Type B pancreatic cell (in vitro differentiated cells): ENCODE measurements around the gene FAF1. TPM values are rescaled to one million over a fixed set of nuclear protein-coding genes. Genes with fewer than 3 reads are reported as not detected.

Source experiments
- DNase-seq: peaks from one replicate; pipeline ENCODE4 v3.0.0; 2021; ENCODE audit warnings: mixed read lengths; ENCODE audit not compliant: unreplicated experiment; ENCODE audit errors: extremely low spot score
- H3K27ac Mint-ChIP-seq: 2 replicates; pipeline ENCODE4 v1.8.0; 2021; ENCODE audit warnings: mild to moderate bottlenecking, mixed read lengths
- H3K27me3 Mint-ChIP-seq: 2 replicates; pipeline ENCODE4 v1.8.0; 2021; ENCODE audit warnings: mixed read lengths
- H3K36me3 Mint-ChIP-seq: 2 replicates; pipeline ENCODE4 v1.8.0; 2021; ENCODE audit warnings: mixed read lengths
- H3K4me1 Mint-ChIP-seq: one replicate; pipeline ENCODE4 v1.8.0; 2021; ENCODE audit warnings: mixed read lengths; ENCODE audit not compliant: unreplicated experiment
- H3K4me3 Mint-ChIP-seq: 2 replicates; pipeline ENCODE4 v1.8.0; 2021; ENCODE audit warnings: mild to moderate bottlenecking, mixed read lengths
- H3K9me3 Mint-ChIP-seq: 2 replicates; pipeline ENCODE4 v1.8.0; 2021; ENCODE audit warnings: mixed read lengths
- CTCF ChIP-seq: fragments of 200-600 bp; sonication (generic); conservative IDR thresholded peaks from 2 replicates; pipeline ENCODE4 v1.5.0; 2021; ENCODE audit warnings: antibody characterized with exemption, mild to moderate bottlenecking
- total RNA-seq: library from RNA; stranded (reverse); gene quantifications from 2 replicates; pipeline ENCODE4 v1.2.1, GENCODE V29; 2021; ENCODE audit warnings: low replicate concordance

Gene FAF1
- total RNA-seq, 1 donor from 2014 or later = 49.9 TPM

- no peak for DNase-seq
- Mint-ChIP-seq H3K27ac (no peak overlapping the region), H3K27me3 (peaks cover 89% of the 10 kb centered on the region), H3K9me3 (no peaks in the 10 kb centered on the region), H3K4me1 (peaks cover 19% of the 10 kb centered on the region), H3K4me3 (peak overlapping the region; percentile 73), H3K36me3 (no peaks in the 10 kb centered on the region)
- TF ChIP-seq CTCF = no peak
Measured at GRCh38 chr1:50416150-50416527, 543.9 kb downstream of the FAF1 start.

GRCh38 chr1:50415235-50416149 is 544.6 kb downstream of the FAF1 start:
- Mint-ChIP-seq H3K9me3 (no peaks in the 10 kb centered on the region), H3K4me1 (peaks cover 19% of the 10 kb centered on the region), H3K36me3 (no peaks in the 10 kb centered on the region), H3K27me3 (peaks cover 91% of the 10 kb centered on the region), H3K4me3 (no peak overlapping the region), H3K27ac (no peak overlapping the region)
- TF ChIP-seq CTCF = peak; percentile 41
- DNase-seq = peak; percentile 66

GRCh38 chr1:50414853-50415234 is 545.2 kb downstream of the FAF1 start:
- Mint-ChIP-seq H3K4me3 (no peak overlapping the region), H3K27me3 (peaks cover 91% of the 10 kb centered on the region), H3K36me3 (no peaks in the 10 kb centered on the region), H3K9me3 (no peaks in the 10 kb centered on the region), H3K4me1 (peaks cover 12% of the 10 kb centered on the region), H3K27ac (no peak overlapping the region)
- no peak for DNase-seq
- no peak for TF ChIP-seq CTCF

- no peak overlapping the region for H3K27ac Mint-ChIP-seq
- no peaks in the 10 kb centered on the region for H3K9me3 Mint-ChIP-seq
- no peak for DNase-seq
- H3K4me1 Mint-ChIP-seq = peaks cover 12% of the 10 kb centered on the region
- H3K4me3 Mint-ChIP-seq = no peak overlapping the region
- TF ChIP-seq CTCF = no peak
- H3K36me3 Mint-ChIP-seq = no peaks in the 10 kb centered on the region
- H3K27me3 Mint-ChIP-seq = peaks cover 94% of the 10 kb centered on the region
Measured at GRCh38 chr1:50412813-50413476, 547.1 kb downstream of the FAF1 start.

GRCh38 chr1:50405814-50406213 is 554.3 kb downstream of the FAF1 start:
- no peak for DNase-seq
- Mint-ChIP-seq H3K27me3 (peaks cover 75% of the 10 kb centered on the region), H3K4me3 (no peak overlapping the region), H3K36me3 (no peaks in the 10 kb centered on the region), H3K27ac (no peak overlapping the region), H3K4me1 (no peaks in the 10 kb centered on the region), H3K9me3 (no peaks in the 10 kb centered on the region)
- TF ChIP-seq CTCF = no peak
